GM12801 (cell line): Measurements from ENCODE around the gene TDRD7.

Experiments used
- CTCF ChIP-seq: IDR thresholded peaks from one replicate; pipeline ENCODE4 v1.5.1; 2011; ENCODE audit warnings: control low read depth; ENCODE audit not compliant: insufficient read length; ENCODE audit errors: extremely low read depth

The TDRD7 gene

GRCh38 chr9:97382099-97382718, 29.7 kb upstream of the TDRD7 start:
- no peak for TF ChIP-seq CTCF

GRCh38 chr9:97384406-97385262, 27.3 kb upstream of the TDRD7 start:
- no peak for TF ChIP-seq CTCF

- no peak for TF ChIP-seq CTCF
These were observed 26.2 kb upstream of the TDRD7 start for GRCh38 chr9:97385626-97386264.

- no peak for TF ChIP-seq CTCF
These were observed 25.6 kb upstream of the TDRD7 start for GRCh38 chr9:97386265-97386633.

GRCh38 chr9:97386733-97387503, 25.0 kb upstream of the TDRD7 start:
- peak; percentile 69 for TF ChIP-seq CTCF

GRCh38 chr9:97387504-97387886, 24.4 kb upstream of the TDRD7 start:
- no peak for TF ChIP-seq CTCF
